Measurements from ENCODE around the gene CD4. TPM values are rescaled to one million over a fixed set of nuclear protein-coding genes. Genes with fewer than 3 reads are reported as not detected.

CD4 gene
- total RNA-seq, 3 donors from 2014 or later (not counting 1 experiment from before 2014, with no cell fraction given) = 8.5 to 10.1 (median 9.8) TPM

- Mint-ChIP-seq H3K27ac (no peak overlapping the region), H3K27me3 (ENCODE audit: low read depth in 2 of 2) (no peaks in the 10 kb centered on the region), H3K9me3 (no peaks in the 10 kb centered on the region), H3K4me3 (no peak overlapping the region), H3K36me3 (no peaks in the 10 kb centered on the region), H3K4me1 (no peaks in the 10 kb centered on the region)
- no peaks in the 10 kb centered on the region for H3K27me3 ChIP-seq (ENCODE audit: control insufficient read depth, insufficient read depth, low read length)
- intact Hi-C loops (cut with micrococcal nuclease) = no loop called here
- 95% methylated on average over 26 of the region's 26 CpGs for WGBS (ENCODE audit: insufficient coverage)
- no peaks in the 10 kb centered on the region for H3K36me3 ChIP-seq (ENCODE audit: control insufficient read depth, insufficient read depth, low read length)
- no peak for ATAC-seq
- peaks cover 4% of the 10 kb centered on the region for H3K4me1 ChIP-seq (ENCODE audit: control insufficient read depth, insufficient read depth, low read length)
- DNase-seq = no peak
- H3K9me3 ChIP-seq (ENCODE audit: control insufficient read depth, insufficient read depth, low read length) = no peaks in the 10 kb centered on the region
- TF ChIP-seq CTCF (IDR thresholded peaks at IDR 0.05) = no peak
- H3K27ac ChIP-seq (ENCODE audit: low read length) = no peak overlapping the region
- H3K4me3 ChIP-seq (ENCODE audit: low read length) = no peak overlapping the region
Observed at GRCh38 chr12:6837370-6838060, 48.2 kb downstream of the CD4 start.

DNA sequence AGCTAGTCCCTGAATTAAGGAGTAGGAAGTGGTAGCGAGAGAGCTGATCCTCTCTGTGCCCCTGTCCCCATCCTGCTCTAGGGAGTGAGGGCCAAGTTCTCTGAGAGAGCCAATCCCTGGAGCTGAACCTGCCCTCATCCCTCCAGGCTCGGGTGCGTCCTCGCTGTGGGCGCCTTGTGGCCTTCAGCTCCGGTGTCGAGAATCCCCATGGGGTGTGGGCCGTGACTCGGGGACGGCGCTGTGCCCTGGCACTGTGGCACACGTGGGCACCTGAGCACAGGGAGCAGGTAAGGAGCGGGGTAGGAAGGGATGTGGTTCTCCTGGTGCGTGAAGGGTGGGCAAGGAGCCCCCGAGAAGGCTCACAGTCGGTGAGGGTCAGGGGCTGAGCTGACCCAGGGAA lies 49.5 kb downstream of the CD4 start:
- no peaks in the 10 kb centered on the region for H3K4me1 Mint-ChIP-seq
- H3K27me3 Mint-ChIP-seq (ENCODE audit: low read depth in 2 of 2) = no peaks in the 10 kb centered on the region
- Histone ChIP-seq H3K9me3 (ENCODE audit: control insufficient read depth, insufficient read depth, low read length) (no peaks in the 10 kb centered on the region), H3K4me3 (ENCODE audit: low read length) (no peak overlapping the region), H3K36me3 (ENCODE audit: control insufficient read depth, insufficient read depth, low read length) (no peaks in the 10 kb centered on the region), H3K27me3 (ENCODE audit: control insufficient read depth, insufficient read depth, low read length) (no peaks in the 10 kb centered on the region), H3K27ac (ENCODE audit: low read length) (no peak overlapping the region), H3K4me1 (ENCODE audit: control insufficient read depth, insufficient read depth, low read length) (peaks cover 4% of the 10 kb centered on the region)
- ATAC-seq (no peak), DNase-seq (no peak)
- intact Hi-C loops (cut with micrococcal nuclease) = no loop called here
- H3K4me3 Mint-ChIP-seq = no peak overlapping the region
- TF ChIP-seq CTCF (IDR thresholded peaks at IDR 0.05) = no peak
- H3K27ac Mint-ChIP-seq = no peak overlapping the region
- no peaks in the 10 kb centered on the region for H3K9me3 Mint-ChIP-seq
- 93% methylated on average over 16 of the region's 16 CpGs for WGBS (ENCODE audit: insufficient coverage)
- no peaks in the 10 kb centered on the region for H3K36me3 Mint-ChIP-seq

DNA sequence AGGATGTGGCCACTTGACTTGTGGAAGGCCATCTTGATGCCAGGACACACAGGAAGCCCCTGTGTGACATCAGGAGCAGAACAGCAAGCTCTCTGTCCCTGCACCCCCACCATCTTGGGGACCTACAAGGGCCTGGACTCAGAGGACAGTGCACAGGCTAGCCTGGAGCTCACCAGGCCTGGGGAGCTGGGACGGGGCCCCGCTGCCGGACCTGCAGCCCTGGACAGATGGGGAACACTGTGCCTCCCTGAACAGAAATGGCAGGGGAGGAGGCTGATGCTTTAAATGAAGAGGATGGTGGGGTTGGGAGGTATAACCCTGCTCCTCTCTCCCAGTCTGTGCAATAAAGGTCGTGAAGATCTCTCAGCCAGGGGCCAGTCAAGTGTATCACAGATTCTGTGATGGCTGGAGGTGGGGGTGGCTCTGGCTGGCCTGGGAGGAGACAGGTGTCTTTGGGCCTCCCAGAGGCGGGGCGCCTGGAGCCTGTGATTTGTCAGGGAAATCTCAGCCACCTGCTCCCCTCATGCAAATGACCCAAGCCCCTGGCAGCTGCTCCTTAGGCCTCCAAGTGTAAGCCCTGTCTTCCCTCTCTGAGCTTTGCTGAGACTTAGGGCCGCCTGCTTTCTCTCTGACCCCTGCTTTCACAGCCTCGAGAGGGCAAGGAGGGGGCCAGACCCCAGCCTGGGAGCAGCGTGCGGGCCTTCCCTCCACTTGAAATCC lies 50.3 kb downstream of the CD4 start:
- 83% methylated on average over 10 of the region's 10 CpGs for WGBS (ENCODE audit: insufficient coverage)
- intact Hi-C loops (cut with micrococcal nuclease) = no loop called here
- ATAC-seq = no peak
- DNase-seq = no peak
- Histone ChIP-seq H3K36me3 (ENCODE audit: control insufficient read depth, insufficient read depth, low read length) (no peaks in the 10 kb centered on the region), H3K27ac (ENCODE audit: low read length) (no peak overlapping the region), H3K9me3 (ENCODE audit: control insufficient read depth, insufficient read depth, low read length) (no peaks in the 10 kb centered on the region), H3K27me3 (ENCODE audit: control insufficient read depth, insufficient read depth, low read length) (no peaks in the 10 kb centered on the region), H3K4me3 (ENCODE audit: low read length) (no peak overlapping the region), H3K4me1 (ENCODE audit: control insufficient read depth, insufficient read depth, low read length) (peaks cover 4% of the 10 kb centered on the region)
- Mint-ChIP-seq H3K27ac (no peak overlapping the region), H3K4me3 (no peak overlapping the region), H3K27me3 (ENCODE audit: low read depth in 2 of 2) (no peaks in the 10 kb centered on the region), H3K9me3 (no peaks in the 10 kb centered on the region), H3K4me1 (no peaks in the 10 kb centered on the region), H3K36me3 (no peaks in the 10 kb centered on the region)
- TF ChIP-seq CTCF (IDR thresholded peaks at IDR 0.05) = no peak

Measured in natural killer cell (primary cell).